GM18909 (cell line): ENCODE results near the gene POLR2E.

Experiments used
- ATAC-seq: cut with Tn5 transposase; IDR thresholded peaks from one replicate; pipeline ENCODE4 v1.9.1; 2021; ENCODE audit warnings: mild to moderate bottlenecking; ENCODE audit not compliant: unreplicated experiment, poor library complexity

POLR2E gene

GRCh38 chr19:1101337-1101698 lies 6.1 kb upstream of the POLR2E start:
- ATAC-seq: no peak

DNA sequence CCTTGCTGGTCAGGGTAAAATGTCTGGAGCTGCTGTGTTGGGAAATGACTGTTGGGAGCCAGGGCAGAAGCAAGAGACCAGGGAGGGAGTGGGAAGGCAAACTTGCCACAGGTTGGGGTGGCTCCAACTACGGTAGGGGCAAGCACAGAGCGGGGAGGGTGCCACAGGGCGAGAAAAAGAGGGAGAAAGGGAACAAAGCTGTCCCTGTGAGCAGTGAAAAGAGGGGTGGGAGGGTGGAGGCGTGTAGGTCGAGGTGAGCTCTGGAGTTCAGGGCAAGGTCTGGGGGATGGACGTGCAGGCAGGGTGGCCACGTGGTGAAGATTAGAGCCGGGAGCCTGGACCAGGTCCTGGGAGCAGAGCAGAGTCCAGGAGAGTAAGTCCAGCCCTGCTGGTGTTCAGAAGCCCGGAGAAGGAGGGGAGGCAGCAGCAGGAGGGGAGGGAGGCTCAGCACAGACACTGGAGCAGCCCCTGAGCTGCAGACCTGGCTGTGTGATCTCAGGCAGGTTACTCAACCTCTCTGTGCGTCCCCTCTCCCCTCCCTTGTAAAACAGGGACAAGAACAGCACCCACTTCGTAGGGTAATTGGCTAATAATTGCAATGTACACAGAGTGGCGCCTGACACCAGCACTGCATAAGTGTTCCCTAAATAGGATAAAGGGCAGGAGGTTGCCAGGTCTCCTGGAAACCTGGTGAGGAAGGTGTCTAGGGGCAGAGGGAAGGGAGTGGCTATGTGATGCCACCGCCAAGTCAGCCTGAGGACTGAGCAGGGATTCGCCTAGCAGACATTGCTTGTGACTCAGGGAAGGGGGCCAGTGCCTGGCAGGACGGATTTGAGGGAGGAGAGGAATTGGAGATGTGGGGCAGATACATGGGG lies 3.2 kb upstream of the POLR2E start:
- no peak for ATAC-seq

DNA sequence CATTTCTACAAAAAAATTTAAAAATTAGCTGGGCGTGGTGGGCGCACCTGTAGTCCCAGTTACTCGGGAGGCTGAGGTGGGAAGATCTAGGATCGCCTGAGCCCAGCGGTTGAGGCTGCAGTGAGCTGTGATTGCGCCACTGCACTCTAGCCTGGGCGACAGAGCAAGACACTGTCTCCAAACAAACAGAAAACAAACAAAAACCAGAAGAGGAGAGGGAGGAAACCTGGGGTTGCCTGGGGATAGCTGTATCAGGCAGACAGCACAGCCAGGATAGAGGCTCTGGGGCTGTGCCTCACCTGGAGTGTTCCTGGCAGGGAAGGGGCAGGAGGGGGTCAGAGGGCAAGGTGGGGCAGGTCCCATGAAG lies 2.6 kb upstream of the POLR2E start:
- no peak for ATAC-seq

DNA sequence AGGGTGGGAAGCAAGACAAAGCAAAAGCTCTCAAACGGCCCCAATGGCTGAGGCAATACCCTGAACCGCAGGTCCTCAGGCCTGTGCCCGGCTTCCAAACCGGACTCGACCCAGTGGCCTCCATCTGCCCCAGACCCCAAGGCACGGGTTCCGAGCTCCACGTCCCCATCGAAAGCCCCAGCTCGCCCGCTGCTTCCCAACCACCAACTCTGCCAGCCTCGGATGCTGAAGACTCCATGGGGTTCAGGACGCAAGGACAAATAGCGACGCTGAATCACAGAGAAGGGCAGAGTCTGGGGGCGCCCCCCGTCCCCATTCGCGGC lies 559 bp downstream of the POLR2E start:
- no peak for ATAC-seq

DNA sequence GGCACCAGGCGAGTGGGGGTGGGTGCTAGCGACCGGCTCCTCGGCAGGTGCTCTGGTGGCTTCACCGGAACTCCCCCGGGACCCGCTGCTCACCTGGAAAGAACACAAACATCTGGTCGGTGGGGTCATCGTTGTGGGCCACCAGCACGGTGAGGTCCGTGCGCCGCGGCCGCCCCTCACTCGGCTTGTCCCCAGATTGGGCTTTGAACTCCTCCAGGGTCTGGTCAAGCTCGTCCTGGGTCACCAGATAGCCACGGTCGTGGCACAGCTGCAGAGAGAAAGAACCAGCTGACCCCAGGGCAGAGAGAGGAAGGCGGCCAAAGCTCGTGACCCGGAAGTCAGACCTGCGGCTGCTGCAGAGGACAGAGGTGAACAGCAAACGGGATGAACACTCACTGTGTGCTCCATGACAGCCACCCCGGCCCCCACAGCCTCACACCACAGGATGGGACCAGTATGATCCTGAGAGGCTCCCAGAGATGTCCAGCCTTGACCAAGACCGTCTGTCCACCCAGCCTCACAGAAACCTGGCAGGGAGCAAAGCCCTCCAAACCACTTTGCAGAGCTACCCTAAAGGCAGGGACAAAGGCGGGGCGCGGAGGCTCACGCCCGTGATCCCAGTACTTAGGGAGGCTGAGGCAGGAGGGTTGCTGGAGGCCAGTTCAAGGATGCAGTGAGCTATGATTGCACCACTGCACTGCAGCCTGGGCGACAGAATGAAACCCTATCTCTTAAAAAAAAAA lies 1.2 kb downstream of the POLR2E start:
- ATAC-seq: no peak

- no peak for ATAC-seq
Observed at GRCh38 chr19:1093330-1093729, 1.8 kb downstream of the POLR2E start.

DNA sequence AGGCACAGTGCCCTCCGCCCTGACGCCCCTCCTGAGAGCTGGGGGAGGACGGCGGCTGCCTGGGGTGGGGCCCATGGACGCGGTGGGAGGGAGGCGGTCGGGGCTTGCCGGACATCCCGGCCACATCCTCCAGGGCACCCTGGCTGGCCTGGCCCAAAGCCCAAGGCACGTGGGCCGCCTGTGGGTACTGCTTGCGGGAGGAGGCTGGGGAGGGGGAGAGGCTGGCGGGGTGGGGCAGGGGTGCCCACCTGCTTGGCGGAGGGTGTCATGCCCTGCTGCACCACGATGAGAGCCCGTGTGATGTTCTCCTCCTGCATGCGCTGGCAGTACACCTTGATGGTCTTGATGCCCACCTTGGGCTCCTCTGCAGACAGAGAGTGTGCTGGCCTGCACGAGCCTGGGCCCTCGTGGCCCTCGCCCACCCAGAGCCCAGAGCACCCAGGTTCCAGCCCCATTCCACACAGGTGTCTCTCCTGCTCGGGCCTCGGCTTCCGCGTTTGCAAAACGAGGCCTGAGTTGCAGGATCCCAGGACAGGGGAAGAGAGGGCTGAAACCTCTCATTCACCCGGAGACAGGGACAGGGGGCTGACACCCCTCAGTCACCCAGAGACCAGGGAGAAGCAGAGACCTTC lies 3.5 kb downstream of the POLR2E start:
- no peak for ATAC-seq

DNA sequence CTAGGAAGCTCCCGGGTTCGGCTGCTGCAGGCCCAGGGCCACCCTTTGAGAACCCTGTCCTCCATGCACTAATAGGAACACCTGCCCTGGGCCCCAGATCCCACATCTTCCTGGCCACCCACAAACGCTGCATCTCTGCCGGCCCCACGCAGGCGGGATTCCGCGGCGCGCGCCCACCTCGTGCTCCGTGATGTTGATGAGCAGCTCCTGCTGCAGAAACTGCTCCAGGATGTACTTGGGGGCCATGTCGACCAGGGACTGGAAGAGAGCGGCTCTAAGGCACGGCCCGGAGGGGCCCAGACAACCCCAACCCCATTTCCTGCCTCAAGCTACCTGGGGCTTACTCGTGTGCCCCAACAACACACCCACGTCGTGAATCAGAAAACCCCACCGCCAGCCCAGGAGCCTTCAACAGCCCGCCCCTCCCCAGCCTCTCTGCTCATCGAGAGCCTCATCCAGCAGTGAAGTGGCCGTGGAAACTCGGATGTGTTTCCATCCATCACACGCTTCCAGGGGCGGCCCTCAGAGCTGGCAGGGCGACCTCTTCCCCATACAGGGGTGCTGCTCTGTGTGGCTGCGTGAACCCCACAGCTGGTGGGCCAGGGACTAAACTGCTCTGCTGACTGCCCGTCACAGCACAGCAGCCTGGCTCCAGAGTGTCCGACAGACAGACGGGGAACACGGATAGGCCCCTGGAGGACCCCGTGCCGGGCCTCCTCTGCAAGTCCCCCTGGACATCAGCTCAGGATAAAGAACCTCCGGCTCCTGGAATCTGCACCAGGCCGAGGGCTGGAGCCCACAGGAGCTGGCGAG lies 4.2 kb downstream of the POLR2E start:
- no peak for ATAC-seq

DNA sequence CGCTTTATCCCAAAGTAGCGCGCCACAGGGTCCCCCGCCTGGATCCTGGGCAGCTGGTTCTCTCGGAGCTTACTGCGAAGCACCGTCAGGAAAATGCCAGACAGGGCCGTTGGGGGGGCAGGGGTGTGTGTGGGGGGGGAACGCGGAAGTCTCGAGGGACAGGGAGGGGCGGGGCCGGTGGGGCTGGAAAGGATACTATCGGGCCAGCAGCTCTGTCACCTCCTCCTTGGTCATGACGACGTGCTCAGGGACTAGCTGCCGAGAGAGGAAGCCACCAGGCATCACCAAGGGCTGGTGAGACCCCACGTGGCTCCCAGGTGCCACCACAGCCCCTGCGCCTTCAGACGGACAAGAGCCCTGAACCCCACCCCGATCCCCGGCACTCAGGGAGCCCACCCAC lies 5.3 kb downstream of the POLR2E start:
- no peak for ATAC-seq

- no peak for ATAC-seq
Observed at GRCh38 chr19:1089126-1089771, 5.9 kb downstream of the POLR2E start.

- no peak for ATAC-seq
Observed at GRCh38 chr19:1088416-1089010, 6.7 kb downstream of the POLR2E start.

DNA sequence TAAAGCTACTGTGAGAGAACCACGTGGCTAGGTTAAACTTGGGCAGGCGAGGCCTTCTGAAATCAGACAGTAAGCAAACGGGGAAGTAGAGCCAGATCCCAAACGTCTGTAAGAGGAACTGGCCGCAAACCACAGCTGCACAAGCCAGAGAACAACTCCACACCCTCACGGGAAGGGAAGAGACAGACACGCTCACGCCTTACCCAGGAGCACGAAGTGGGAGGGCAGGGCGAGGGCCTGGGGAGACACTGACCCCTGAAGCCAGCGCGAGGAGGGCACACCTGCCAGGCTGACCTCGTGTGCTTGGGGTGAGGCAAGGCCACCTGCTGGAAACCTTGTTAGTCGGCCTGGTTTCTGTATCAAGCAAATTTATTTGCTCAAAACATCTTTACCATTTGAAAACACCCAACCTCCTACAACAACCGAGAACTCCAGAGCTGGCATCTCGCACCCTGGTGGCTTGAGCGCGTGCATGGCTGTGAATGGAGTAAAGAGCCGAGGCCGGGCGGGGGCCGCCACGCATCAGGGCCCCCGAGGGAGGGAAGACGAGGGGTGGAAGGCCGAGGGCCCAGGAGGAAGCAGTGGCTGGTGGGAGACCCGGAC lies 7.3 kb downstream of the POLR2E start:
- no peak for ATAC-seq

- no peak for ATAC-seq
Observed at GRCh38 chr19:1086613-1087012, 8.6 kb downstream of the POLR2E start.

DNA sequence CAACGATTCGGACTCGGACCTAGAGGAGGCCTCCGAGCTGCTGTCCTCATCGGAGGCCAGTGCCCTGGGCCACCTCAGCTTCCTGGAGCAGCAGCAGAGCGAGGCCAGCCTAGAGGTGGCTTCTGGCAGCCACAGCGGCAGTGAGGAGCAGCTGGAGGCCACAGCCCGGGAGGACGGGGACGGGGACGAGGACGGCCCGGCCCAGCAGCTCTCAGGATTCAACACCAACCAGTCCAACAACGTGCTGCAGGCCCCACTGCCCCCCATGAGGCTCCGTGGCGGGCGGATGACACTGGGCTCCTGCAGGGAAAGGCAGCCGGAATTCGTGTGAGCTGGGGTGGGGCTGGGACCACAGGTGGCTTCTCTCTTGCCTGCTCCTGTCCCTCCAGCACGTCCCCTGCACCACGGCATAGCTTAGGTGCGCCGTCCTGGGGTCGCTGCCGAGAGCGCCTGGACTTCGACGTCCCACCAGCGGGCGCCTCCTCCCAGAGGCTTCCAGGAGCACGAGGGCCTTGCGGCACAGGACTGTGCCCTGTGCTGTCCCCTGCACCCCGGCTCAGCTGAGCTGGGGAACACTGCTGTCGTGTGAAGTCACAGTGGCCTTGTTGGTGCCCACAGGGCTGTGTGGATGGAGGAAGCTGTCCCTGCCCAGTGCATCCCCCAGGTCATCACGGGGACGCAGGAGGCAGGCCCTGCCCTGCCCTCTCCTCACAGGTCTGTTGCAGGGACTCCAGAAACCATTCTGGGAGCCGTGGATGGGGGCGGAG lies 9.3 kb downstream of the POLR2E start:
- no peak for ATAC-seq

GRCh38 chr19:1085053-1085658 lies 10.0 kb downstream of the POLR2E start:
- ATAC-seq: no peak

GRCh38 chr19:1084024-1084868 lies 10.9 kb downstream of the POLR2E start:
- ATAC-seq: no peak
